A549 (cell line): ENCODE results near the gene SPATS2. TPM values are rescaled to one million over a fixed set of nuclear protein-coding genes. Genes with fewer than 3 reads are reported as not detected.

Source experiments
- ATAC-seq, 2 experiments: fragments of 200-7000 bp in 1 of 2; fragments of >200 bp in 1 of 2; cut with Nextera tagmentation in 1 of 2; cut with Tn5 transposase in 1 of 2; 3 replicates each; pipeline versions ENCODE4 v1.8.0 to v1.9.1; 2018 to 2020; ENCODE audit warnings: mild to moderate bottlenecking in 1 of 2, moderate library complexity in 1 of 2
- CTCF ChIA-PET: fragments of 300-600 bp; sonication (Branson Sonifier 250); formaldehyde crosslinking; extraction: SDS; loops from one replicate; lab custom pipeline; 2021; ENCODE audit warnings: antibody characterized with exemption, inconsistent platforms; lab: Yijun Ruan, JAX
- POLR2A ChIA-PET: fragments of 350-600 bp; formaldehyde crosslinking; extraction: SDS; loops from one replicate; lab custom pipeline; 2021; ENCODE audit warnings: antibody characterized with exemption, inconsistent platforms; lab: Yijun Ruan, JAX
- DNase-seq, 2 experiments: peaks; one replicate each; pipeline versions ENCODE4 v3.0.0 to v3.0.0-alpha.2; 2011 to 2016; ENCODE audit warnings: low read depth in 1 of 2, low spot score in 1 of 2
- FAIRE-seq: peaks from 2 replicates; lab custom pipeline; 2011; peaks lifted over from hg19 to GRCh38; lab: Jason Lieb, UNC
- H3K27ac ChIP-seq, 2 experiments: fragments of >200 bp; sonication (Bioruptor Twin); formaldehyde crosslinking; 3 replicates each; pipeline ENCODE4 v1.5.1; 2016 to 2017
- H3K4me1 ChIP-seq: fragments of >200 bp; sonication (Bioruptor Twin); formaldehyde crosslinking; 3 replicates; pipeline ENCODE4 v1.6.1; 2016
- H3K4me2 ChIP-seq: fragments of >200 bp; sonication (Bioruptor Twin); formaldehyde crosslinking; 3 replicates; pipeline ENCODE4 v1.6.1; 2016
- H3K4me3 ChIP-seq: fragments of >200 bp; sonication (Bioruptor Twin); formaldehyde crosslinking; 3 replicates; pipeline ENCODE4 v1.5.1; 2016
- H3K9me3 ChIP-seq: fragments of >200 bp; sonication (Bioruptor Twin); formaldehyde crosslinking; 3 replicates; pipeline ENCODE4 v1.6.1; 2016
- ATOH8 ChIP-seq: fragments of 250-450 bp; sonication (Bioruptor Pico); IDR thresholded peaks from 2 replicates; pipeline ENCODE4 v1.5.0; 2020; ENCODE audit warnings: low read depth, mild to moderate bottlenecking, moderate library complexity
- CBX2 ChIP-seq: fragments of 200-600 bp; sonication (generic); IDR thresholded peaks from 2 replicates; pipeline ENCODE4 v1.6.1; 2016; ENCODE audit warnings: low read depth, mild to moderate bottlenecking, borderline replicate concordance
- CBX8 ChIP-seq: fragments of 200-600 bp; sonication (generic); IDR thresholded peaks from 2 replicates; pipeline ENCODE4 v1.6.1; 2016
- CEBPB ChIP-seq, 2 experiments: fragments of >200 bp in 1 of 2; sonication (Bioruptor Twin) in 1 of 2; formaldehyde crosslinking in 1 of 2; IDR thresholded peaks; 2 replicates each; pipeline ENCODE4 v1.6.1; 2012 to 2016
- CTCF ChIP-seq: fragments of >200 bp; sonication (Bioruptor Twin); formaldehyde crosslinking; IDR thresholded peaks from 3 replicates; pipeline ENCODE4 v1.5.1; 2016
- FOSL2 ChIP-seq, 2 experiments: fragments of 450-650 bp in 1 of 2; fragments of >200 bp in 1 of 2; sonication (Bioruptor Twin) in 1 of 2; formaldehyde crosslinking; IDR thresholded peaks; 2 replicates each; pipeline versions ENCODE4 v1.5.0 to v1.6.1; 2016 to 2020; ENCODE audit warnings: mild to moderate bottlenecking in 1 of 2, moderate library complexity in 1 of 2
- HES2 ChIP-seq: fragments of >200 bp; sonication (Bioruptor Twin); formaldehyde crosslinking; IDR thresholded peaks from 2 replicates; pipeline ENCODE4 v1.6.1; 2016
- JUNB ChIP-seq: fragments of >200 bp; sonication (Bioruptor Twin); formaldehyde crosslinking; IDR thresholded peaks from 2 replicates; pipeline ENCODE4 v1.6.1; 2016
- MAFK ChIP-seq: fragments of 450-650 bp; IDR thresholded peaks from 2 replicates; pipeline ENCODE4 v1.6.1; 2014; ENCODE audit not compliant: partially characterized antibody
- NFE2L2 ChIP-seq: fragments of 150-350 bp; conservative IDR thresholded peaks from 2 replicates; pipeline ENCODE4 v1.6.1; 2014; ENCODE audit warnings: low read length
- PHF8 ChIP-seq: fragments of 200-600 bp; sonication (generic); IDR thresholded peaks from 2 replicates; pipeline ENCODE4 v1.6.1; 2016; ENCODE audit warnings: low read depth, mild to moderate bottlenecking, antibody characterized with exemption, moderate library complexity, borderline replicate concordance
- RARB ChIP-seq: fragments of 250-450 bp; sonication (Bioruptor Pico); IDR thresholded peaks from 2 replicates; pipeline ENCODE4 v1.8.0; 2021; ENCODE audit warnings: mild to moderate bottlenecking, moderate library complexity
- SREBF2 ChIP-seq: fragments of 450-650 bp; IDR thresholded peaks from 2 replicates; pipeline ENCODE4 v1.6.1; 2014; ENCODE audit warnings: mild to moderate bottlenecking, moderate library complexity
- TFCP2L1 ChIP-seq: fragments of 250-450 bp; sonication (Bioruptor Pico); IDR thresholded peaks from 2 replicates; pipeline ENCODE4 v1.5.0; 2021; ENCODE audit warnings: mild to moderate bottlenecking
- TP53 ChIP-seq: fragments of 250-450 bp; sonication (Bioruptor Pico); IDR thresholded peaks from 2 replicates; pipeline ENCODE4 v1.5.0; 2021; ENCODE audit warnings: mild to moderate bottlenecking, moderate library complexity
- ZFP36 ChIP-seq: fragments of 450-650 bp; IDR thresholded peaks from 2 replicates; pipeline ENCODE4 v1.6.1; 2014; ENCODE audit warnings: borderline replicate concordance; ENCODE audit not compliant: partially characterized antibody
- ZNF302 ChIP-seq: fragments of 250-450 bp; sonication (Bioruptor Pico); IDR thresholded peaks from 2 replicates; pipeline ENCODE4 v1.9.0; 2021; ENCODE audit warnings: inconsistent platforms, mild to moderate bottlenecking, moderate library complexity
- ZSCAN20 ChIP-seq: fragments of 250-450 bp; sonication (Bioruptor Pico); IDR thresholded peaks from 2 replicates; pipeline ENCODE4 v1.8.0; 2022; ENCODE audit warnings: mild to moderate bottlenecking, moderate library complexity
- WGBS: methylation state at CpG from one replicate; pipeline ENCODE4 v1.1.6; 2017; ENCODE audit errors: missing lambda C conversion rate; 5-methylcytosine and 5-hydroxymethylcytosine counted together
- polyA plus RNA-seq, 4 experiments: library from polyadenylated mRNA; depleted of rRNA in 3 of 4; stranded (reverse); fragments of >200 nt; fragmentation: RNase III in 1 of 4; extraction: RNeasy Plus Mini Kit Qiagen cat#74134 plus additional on column Dnase treatment in 1 of 4; gene quantifications; 2 replicates in 3 of 4; 3 replicates in 1 of 4; pipeline ENCODE4 v1.2.3, GENCODE V29; 2011 to 2017

The SPATS2 gene
- polyA plus RNA-seq, 2 of the 4 experiments (the other 2 are of a cell fraction) = 37.7 to 154 TPM

- Histone ChIP-seq H3K27ac (no peak overlapping the region; a peak in 1 of 6 replicates), H3K4me3 (no peak overlapping the region), H3K4me1 (peaks cover 32% of the 10 kb centered on the region), H3K4me2 (0 out of 3 replicates have a peak overlapping the region, but pooled peaks have one; percentile 92), H3K9me3 (no peaks in the 10 kb centered on the region)
- ATAC-seq = no peak
- CTCF ChIA-PET = interaction anchor here (0.6 to 9.1 kb wide), 12 partner anchors 14 to 205 kb away, joined by 3 to 63 read pairs (median 5); partner anchors contain the start of genes C1QL4 and DNAJC22
- POLR2A ChIA-PET = interaction anchor here (0.6 kb wide), 1 partner anchor 31 kb away, joined by 3 read pairs; no protein-coding TSS in a partner anchor
- FAIRE-seq = no peak
- no peak for DNase-seq
- WGBS = 60% methylated on average over 3 of the region's 3 CpGs
- TF ChIP-seq CBX8 = no peak
- TF ChIP-seq ATOH8 (CRISPR knock-in tag) = no peak
- TF ChIP-seq FOSL2 (IDR thresholded peaks at IDR 0.05) = no peak
- TF ChIP-seq FOSL2 (CRISPR knock-in tag; IDR thresholded peaks at IDR 0.05) = no peak
- no peak for TF ChIP-seq ZFP36
- no peak for TF ChIP-seq NFE2L2
- TF ChIP-seq TFCP2L1 (CRISPR knock-in tag) = no peak
- no peak for TF ChIP-seq JUNB
- TF ChIP-seq ZNF302 (CRISPR knock-in tag) = no peak
Observed at GRCh38 chr12:49536526-49537071, 169.3 kb downstream of the SPATS2 start.

- FAIRE-seq = no peak
- TF ChIP-seq NFE2L2 = no peak
- no peak for TF ChIP-seq MAFK
- no peak for TF ChIP-seq CEBPB (IDR thresholded peaks at IDR 0.05)
- TF ChIP-seq CBX2 = no peak
- no peak for TF ChIP-seq TP53 (CRISPR knock-in tag)
- no peak for TF ChIP-seq CTCF
- no peak for TF ChIP-seq ZSCAN20
- TF ChIP-seq RARB = no peak
- no peak for TF ChIP-seq HES2
- no peak for TF ChIP-seq PHF8
- TF ChIP-seq SREBF2 = no peak
- no peak for TF ChIP-seq ATOH8 (CRISPR knock-in tag)
- TF ChIP-seq ZNF302 (CRISPR knock-in tag) = no peak
- TF ChIP-seq, all 56 proteins: peak for 0
- ChIA-PET CTCF (interaction anchor here (0.6 to 9.1 kb wide), 13 partner anchors 9 to 200 kb away, joined by 3 to 63 read pairs (median 6); partner anchors contain the start of gene C1QL4), POLR2A (interaction anchor here (1.2 kb wide), 1 partner anchor 204 kb away, joined by 6 read pairs; the partner anchor contains the start of gene TMBIM6)
- H3K4me3 ChIP-seq = peak overlapping the region; percentile 76
- ATAC-seq = no peak
- peaks cover 32% of the 10 kb centered on the region for H3K4me1 ChIP-seq
- no peak for DNase-seq
- H3K27ac ChIP-seq = peak overlapping the region; percentile 65 to 91; a peak in 4 of 6 replicates
- H3K9me3 ChIP-seq = no peaks in the 10 kb centered on the region
- 78% methylated on average over 13 of the region's 13 CpGs for WGBS
- peak overlapping the region; percentile 92 for H3K4me2 ChIP-seq
Observed at GRCh38 chr12:49537231-49537751, 170.0 kb downstream of the SPATS2 start.
